ENCODE results near the gene TPH1.

Gene TPH1

DNA sequence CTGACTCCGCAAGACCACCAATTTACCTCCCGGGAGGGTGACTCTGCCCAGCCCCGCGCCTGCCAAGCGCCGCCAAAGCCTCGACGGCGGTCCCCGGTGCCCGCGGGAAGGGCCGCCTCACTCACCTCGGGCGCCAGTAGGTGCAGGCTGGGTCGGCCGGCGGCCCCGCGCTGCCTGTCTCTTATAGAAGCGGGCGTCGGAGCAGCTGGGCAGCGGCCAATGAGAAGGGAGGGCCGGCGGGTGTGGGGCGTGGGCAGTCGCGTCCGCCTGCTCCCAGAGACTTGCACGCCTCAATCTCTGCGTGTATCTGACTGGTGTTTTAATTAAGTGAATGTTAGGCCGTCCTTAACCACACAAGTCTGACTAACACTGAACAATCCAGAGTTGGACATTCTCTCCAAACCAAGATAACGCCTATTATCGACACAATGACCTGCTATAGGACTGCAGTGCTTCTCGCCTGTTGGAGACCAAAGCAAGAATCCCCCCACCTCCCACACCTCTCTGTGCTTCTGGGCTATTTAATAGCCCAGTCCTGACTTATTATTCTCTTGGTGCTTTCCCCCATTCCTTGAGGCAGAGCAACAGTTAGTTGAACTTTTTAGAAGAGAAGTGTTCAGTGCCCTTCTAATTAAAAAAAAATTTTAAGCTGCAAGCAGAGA is at the start of gene TPH1:
Gene TPH1 (minus strand): TSS at position 154 of the 662 bp plus-strand sequence. CDS start 5,507 bp downstream, outside the sequence.
- peak in 1 of 58 donors; percentile 6 for DNase-seq

DNA sequence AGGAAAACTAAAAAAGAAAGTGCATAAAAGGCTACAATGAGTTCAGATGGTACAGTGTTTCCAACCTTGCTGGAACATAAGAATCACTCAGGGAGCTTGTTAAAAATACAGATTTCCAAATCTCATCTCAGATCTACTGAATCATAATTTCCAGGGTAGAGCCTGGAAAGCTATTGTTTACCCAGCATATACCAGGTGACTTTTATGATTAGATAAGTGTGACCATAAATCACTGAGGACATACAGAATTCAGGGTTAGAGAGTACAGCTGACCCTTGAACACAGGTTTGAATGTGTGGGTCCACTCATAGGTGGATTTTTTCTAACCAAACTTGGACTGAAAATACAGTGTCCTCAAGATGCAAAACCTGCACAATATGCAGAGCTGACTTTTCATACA is 47.9 kb upstream of the TPH1 start:
- DNase-seq = no peak

DNA sequence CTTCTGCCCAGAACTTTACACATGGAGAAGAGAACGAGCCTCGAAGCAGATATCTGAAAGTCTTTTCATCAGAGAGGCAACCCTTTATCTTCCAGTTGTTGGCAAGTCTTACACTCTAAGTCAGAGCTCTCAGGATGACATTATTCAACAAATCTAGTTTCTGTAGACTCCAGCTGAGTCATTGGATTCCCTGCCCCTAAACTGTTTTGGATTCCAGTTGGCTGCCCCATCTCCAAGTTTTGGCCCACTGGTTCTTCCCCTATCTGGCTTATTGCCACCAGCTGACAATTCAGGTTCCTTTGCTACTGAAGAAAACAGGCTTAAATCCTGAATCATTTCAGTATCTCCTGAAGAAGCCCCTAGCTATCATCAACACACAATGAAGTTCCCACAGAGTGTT is 45.7 kb upstream of the TPH1 start:
- peak in 2 of 58 donors; percentile 2 to 12 for DNase-seq

DNA sequence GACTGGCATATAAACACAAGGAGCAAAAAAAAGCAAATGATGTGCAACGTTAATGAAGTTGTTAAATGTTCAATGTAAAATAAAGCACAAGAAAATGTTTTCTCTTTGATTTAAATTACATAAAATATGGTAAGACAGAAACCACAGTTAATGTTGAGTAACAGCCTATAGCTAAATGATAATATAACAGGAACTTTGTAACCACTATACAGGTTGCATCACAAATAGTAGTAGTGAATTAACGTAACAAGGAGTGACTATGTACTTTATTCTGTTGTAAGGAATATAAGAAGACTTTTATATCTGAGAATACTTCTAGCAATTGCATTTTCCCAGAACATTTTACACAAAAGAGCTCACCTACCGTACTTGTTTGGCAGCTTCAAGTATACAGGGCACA is 42.9 kb upstream of the TPH1 start:
- DNase-seq = no peak

DNA sequence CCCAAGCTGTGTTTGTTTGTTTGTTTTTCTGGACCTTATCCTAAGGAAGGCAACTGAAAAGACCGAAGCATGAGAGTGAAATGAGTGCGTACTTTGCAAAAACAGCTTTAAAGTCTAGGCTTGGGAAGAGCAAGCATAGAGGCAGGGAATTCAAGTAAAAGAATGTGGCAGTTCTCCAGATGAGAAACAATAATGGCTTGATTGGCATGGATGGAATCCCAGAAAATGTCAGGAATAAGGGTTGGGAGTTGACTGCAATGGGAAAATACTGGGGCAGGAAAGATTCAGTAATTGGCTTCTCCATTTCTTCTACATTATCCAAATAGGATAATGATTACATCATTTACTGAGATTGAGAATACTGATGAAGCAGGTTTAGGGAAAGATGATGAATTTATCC is 42.3 kb upstream of the TPH1 start:
- DNase-seq = peak in 2 of 58 donors; percentile 5 to 6

DNA sequence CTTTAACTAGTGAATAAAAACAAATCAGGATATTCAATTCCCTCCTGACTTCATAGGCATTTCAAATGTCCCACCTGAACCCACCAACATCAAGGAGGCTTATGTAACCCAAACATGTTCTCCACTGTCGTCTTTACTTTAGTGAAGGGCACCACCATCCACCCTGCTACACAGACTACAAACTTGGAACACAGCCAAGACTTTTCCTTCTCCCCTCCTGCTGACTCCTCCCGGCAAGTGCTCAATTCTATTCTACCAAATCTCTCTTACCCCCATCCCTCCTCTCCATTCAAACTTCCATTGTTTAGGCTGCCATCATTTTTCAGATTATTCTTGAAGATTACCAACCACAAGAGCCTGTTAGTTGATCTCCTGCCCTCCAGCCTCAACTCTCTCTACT is 35.5 kb upstream of the TPH1 start:
- DNase-seq = no peak

DNA sequence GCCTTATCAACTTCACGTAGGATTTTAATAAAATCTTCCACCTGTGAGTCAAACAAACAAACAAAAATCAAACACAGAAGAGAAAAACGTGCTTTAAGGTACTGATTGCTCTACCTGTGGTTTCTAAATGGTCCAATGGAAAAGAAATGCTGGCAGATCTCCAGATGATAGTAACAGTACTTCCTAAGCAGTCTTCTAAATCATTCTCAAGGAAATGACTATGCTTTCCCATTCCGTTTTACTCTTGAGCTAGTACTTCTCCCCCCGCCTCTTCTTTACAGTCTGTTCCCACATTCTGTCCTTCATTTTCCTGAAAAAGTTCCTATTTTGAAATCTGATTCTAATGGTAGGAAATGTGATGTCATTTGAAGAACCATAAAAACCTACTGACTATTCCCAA is 34.4 kb upstream of the TPH1 start:
- DNase-seq = no peak

DNA sequence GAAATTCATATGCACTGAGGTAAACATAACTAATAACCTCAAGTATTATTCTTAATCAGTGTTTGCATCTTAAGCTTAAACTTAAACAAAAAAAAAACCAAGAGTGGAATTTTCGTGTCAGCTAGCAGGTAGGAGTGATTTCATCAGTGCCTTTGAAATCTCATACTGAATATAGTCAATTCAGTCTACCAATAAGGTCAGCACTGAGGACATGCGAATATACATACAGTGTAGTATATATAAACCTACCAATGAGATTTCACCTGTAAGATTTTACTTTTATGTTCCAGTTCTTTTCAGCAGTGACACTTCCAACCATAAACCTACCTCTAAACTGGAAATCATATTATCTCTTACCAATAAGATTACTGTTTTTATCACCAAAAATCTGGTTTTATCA is 32.8 kb upstream of the TPH1 start:
- no peak for DNase-seq

DNA sequence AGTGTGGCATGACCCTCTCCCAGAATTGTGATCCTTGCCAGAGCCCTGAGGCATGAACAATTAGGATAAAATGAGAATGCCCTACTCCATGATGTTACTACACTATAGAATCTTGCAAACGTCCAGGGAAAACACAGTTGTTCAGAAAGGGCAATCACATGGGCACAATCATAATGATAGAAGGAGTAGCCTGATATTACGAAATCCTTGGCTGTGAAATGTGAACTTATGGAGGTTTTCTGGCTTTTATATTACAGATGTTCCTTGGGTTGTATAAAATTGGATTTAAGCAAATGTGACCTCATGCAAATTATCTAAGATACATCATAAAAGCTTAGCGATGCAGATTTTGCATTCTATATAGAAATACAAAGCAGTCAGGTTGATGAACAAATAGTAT is 29.4 kb upstream of the TPH1 start:
- no peak for DNase-seq

DNA sequence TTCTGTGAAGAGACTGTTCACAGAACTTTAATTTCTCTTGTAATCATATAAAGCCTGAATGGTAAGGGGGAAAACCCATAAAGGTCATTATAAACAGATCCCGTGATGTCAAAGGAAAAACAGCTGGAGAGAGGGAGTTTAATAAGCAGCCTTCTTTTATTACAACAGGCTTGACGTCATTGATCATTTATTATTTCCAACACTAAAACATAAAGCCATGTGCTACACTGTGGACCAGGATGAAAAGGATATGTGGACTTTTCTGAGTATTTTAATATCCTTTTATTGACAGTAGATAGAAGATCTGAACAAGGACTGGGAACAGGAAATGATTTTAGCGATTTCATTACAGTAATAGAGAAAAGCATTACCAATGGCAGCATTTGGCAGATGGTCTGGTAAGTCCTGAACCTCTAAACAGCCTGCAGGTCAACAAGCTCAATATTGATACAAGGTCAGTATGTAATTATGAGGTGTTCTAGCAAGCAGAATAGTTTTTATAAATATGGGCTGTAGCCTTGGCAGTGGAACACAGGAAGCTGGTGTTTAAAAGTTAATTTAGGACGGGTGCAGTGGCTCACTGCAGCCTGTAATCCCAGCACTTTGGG is 25.1 kb upstream of the TPH1 start:
- DNase-seq = no peak

DNA sequence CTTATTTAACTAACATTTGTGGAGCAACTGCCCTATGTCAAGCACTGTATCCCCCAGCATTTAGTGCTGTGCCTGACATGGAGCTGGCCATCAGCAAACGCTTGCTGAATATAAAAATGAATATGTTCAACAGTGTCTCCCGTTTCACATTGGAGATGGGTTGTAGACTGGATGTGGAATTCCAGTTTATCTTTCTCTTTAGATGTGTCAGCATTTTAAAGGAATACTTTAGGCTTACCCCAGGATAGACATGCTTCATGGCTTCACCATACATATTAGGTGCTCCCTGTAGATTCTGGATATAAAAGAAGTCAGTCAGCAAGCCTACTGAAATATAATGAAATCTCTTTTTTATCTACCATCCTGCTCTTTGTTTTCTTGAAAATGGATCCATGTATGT is 21.3 kb upstream of the TPH1 start:
- no peak for DNase-seq

DNA sequence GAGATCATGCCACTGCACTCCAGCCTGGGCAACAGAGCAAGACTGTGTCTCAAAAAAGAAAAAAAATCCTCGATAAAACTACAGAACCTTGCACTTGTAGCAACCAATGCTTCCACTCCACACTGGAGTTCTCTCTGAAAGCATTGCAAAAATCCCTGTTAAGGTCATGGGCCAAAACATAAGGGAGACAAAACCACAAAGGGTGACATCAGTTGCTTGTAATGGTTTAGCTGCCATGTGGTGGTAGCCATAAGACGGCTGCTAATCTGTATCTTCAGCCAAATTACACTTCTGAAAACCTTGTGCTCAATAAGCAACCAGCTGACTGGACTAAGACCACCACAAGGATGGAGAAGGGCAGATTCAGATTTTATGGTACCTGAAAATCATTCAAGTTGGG is 20.6 kb upstream of the TPH1 start:
- no peak for DNase-seq

DNA sequence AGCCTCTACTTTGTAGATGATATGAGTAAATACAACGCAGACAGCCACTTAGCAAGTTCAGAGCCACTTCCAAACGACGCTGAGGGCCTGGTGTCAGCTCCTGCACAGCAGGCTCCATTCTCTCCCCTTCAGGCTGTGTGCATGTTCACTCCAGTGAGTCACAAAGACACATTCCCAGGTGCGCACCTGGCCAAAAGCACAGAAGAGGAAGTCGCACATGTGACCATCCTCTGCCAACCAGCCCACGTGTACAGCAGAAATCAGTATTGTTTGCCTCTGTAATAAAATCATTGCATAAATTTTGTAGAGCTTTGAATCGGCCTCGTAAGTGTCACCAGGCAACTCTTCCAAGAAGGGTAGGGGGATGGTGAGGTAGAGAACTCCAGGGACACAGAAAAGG is 19.5 kb upstream of the TPH1 start:
- no peak for DNase-seq

DNA sequence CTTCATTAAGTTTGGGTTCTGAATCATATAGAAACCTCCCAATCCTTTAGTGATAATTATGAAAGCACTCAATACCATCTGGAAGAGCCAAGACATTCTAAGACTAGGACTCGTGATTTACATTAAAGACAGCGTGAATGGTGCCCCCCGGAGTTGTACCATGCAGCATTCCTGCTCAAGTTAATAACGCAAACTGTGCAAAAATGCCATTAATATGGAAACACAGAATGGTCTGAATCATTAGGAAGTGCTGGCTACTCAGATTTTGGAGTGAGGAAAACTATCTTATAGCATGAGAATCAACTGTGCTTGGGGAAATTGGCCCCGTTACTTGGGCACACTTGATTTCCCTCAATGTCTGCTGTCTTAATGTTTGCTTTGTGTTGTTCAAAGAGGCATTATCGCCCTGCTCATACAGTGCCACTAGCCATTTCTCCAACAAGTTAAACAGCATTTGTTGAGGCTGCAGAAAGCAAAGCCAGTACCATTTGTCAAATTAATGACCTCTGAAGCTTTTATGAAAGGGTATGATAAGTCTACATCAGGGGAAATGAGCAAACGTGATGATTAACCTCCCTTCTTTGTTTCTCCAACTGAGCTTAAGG is 18.5 kb upstream of the TPH1 start:
- no peak for DNase-seq

DNA sequence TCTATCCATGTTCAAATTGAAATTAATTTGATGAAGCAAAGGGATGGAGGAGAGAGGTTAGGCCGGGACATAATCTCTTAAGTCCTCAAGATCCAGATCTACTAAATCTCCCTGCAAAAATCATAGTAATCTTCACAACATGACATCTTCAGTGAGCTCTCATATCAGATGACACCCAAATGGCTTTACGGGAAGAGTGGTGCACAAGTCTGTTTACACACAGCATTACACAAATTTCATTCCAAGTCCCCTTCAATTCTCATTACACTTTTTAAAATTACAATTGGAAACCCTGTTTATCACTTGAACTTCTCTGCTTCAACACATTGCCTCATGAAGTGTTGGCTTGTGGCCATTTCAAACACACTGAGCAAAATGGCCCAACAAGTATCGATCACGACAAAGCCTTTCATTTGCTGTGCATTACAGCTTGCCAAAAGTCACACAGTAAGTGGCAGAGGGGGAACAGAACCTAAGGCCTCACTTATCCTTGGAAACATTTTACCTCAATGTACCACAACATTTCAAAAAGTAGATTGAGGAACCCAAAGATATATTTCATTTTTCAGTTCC is 17.9 kb upstream of the TPH1 start:
- no peak for DNase-seq

DNA sequence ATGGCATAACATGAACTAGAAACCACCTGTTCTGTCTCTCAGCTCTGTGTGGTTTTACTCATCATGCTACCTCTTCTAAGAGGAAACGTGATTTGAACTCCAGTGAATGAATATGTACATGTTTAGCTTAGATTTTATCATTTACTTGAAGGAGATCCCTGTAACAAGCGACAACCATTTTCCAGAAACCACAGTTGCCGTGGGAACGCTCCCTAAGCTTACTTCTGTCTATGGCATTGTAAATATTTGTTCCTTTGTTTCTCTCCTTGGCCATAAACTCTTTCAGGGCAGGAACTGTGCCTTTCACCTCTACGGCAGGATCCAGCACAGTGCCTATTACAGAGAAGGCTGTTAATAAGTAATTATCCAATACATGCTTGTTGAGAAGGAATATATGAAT is 17.1 kb upstream of the TPH1 start:
- no peak for DNase-seq

DNA sequence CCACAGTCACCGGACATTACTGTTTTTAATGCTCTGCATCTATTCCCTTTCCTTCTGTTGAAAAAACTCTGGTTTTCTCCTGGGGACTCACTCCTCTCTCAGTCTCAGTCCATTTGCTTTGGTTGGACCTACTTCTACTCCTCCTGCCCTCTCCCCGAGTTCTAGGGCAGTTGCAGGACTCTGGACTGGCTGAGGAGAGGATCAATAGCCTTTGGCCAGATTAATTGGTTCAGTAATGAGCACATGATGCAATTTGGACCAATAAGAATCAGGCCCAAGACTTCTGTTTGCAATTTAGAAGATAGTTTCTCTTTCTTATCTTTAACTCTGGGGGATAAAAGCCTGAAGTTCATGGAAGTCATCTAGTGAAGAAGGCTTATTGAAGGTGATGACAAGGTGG is 15.3 kb upstream of the TPH1 start:
- no peak for DNase-seq

DNA sequence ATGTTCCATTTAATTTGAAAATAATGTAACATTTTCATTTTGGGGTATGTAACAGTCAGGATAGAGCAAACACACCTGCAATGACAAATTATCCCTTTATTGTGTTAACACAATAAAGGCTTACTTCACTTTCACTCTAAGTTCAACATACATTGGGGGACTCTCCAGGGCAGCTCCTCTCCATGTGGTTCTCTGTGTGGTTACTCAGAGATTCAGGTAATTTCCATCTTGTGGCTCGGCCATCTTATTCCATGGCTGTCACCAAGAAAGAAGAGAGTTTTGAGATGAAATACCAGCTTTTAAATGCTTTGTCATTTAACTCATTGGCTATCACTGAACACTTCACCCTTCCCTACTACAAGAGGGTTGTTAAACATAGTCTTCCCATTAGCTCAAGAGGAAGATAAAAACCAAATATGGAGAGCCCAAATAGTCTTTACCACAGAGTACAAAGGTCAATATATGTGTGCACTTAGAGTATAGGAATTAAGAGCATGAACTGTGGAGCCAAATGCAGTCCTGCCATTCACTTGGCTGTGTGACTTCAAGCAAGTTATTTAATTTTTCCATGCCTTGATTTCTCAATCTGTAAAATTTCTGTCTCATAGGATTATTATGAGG is 10.6 kb upstream of the TPH1 start:
- DNase-seq = no peak

DNA sequence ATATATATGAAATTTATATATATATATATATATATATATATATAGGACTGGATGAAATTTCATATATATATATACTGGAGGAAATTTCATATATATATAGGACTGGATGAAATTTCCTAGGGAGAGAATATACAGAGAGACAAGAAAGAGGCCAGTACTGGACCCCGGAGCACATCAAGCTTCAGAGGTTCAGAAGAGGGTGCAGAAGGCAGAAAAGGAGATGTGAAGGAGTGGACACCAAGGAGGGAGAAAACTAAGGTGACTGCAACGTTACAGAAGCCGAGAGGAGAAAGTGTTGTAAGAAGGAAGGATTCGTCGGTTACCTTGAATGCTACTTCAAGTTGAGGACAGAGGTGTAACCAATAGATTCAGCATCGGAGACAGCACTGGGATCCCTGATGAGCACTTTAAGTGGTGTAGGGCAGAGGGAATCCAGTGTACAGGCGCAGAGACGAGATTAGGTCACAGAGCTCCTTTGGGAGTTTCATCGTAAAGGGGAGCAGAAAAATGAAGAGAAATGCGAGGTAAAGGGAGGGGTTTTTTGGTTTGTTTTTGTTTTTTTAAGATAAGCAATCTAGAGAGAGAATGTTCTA is 8.5 kb upstream of the TPH1 start:
- no peak for DNase-seq

DNA sequence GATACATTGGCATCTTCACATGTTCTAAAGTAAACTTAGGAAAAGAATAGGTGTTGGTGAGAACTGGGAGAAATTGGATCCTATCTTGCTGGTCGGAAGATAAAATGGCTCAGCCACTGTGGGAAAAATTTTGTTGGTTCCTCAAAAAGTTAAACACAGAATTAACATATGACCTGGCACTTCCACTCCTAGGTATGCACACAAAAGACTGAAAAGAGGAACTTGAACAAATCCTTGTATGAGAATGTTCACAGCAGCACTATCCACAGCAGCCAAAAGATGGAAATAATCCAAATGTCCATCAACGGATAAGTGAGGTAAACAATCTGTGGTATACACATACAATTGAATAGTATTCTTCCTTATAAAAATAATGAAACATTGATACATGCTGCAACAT is 4.8 kb upstream of the TPH1 start:
- DNase-seq = no peak

DNA sequence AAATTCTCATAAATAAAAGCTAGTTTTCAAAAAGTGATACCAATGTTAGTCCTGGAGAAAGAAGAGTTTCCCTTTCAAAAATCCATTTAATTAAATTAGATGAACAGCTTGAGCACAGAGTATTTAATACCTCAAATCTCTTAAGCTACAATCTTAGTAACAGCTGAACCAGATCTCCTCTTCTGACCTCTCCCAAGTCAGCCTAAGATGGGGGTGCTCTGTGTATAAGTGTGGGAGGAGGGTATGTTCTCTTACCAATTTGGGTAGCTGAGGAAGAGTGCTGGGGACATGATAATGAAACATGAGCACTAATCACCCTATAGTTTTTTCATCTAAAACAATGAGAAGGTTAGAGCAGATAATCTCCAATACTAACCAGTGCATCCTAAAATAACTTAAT is 9.6 kb downstream of the TPH1 start:
- no peak for DNase-seq

DNA sequence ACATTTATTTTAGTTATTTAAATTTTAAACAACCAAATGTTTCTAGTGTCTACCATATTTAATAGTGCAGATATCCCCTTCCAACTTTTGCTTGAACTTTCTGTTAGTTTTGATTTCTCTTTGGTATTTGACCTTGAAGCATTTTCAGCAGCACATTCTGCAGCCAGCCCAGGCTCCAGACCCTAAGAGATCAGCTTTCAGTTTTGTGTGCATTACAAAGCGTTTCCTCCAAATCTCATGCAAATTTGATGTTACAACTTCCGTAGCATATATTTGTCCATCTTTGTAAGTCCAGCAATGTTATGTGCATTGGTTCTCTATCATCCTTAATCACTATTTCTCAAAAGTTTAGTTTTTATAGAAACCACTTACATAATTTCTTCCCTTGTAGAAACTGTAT is 18.6 kb downstream of the TPH1 start:
- no peak for DNase-seq

All from anterior cingulate cortex (tissue), 58 donors.